NCI-H1930 (cell line): Measurements from ENCODE around the gene PITPNM2.

Experiments used
- DNase-seq, 2 experiments: peaks; one replicate each; lab custom pipeline; 2025; lab: John Stamatoyannopoulos, UW

PITPNM2 gene

DNA sequence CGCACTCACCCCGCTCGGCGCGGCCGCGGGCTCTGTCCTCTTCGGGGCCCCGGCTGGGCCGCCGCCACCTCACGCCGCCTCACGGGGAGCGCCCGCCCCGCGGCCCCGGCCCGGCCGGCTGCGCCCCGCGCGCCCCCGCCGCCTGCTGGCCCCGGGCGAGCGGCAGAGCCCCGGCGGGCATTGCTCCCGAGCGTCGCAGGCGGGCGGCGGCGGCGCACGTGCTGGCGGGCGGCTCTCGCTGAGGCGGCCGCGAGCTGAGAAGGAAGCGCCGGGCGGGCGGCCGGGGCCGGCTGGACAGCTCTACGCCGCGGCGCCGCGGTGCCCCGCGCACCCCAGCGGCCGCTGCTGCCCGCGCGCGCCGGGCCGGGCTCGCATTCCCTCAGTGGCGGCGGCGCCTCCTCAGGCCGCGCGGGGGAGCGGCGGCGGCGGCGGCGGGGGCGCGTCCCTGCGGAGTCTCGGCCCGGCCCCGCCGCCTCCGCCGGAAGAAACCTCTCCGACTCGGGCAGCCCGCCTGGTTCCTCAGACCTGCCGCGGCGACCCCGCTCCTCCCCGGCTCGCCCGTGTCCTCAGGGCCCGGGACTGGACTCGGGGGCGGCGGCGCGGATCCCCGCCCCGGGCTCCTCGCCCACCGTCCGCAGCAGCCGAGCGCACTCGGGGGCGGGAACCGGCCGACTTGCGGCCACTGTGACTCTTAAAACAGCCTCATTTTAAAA is at the start of gene PITPNM2:
PITPNM2 (minus strand) TSS at position 347 of the 713 bp plus-strand sequence. CDS start 116,500 bp downstream, outside the sequence.
- DNase-seq, result peak; percentile 43 to 64

- DNase-seq, result no peak
These were observed 49.5 kb upstream of the PITPNM2 start for GRCh38 chr12:123200414-123200813.

DNA sequence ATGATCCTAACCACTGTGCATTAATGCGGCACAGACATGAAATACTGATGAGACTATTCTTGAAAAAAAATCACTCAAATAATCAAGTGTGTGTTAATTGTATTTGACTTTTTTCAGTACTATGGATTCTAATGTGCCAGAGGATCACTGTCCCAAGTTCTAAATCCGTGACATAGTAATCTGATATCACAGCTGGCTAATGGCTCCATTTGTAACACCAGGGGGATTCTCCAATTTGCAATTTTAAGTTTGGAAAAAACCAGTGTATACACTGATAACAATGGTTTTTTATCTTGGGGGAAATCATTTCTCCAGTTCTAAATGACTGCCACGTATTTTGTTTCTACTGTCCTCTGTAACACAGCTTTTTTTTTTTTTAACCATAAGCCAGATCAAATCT is 49.0 kb upstream of the PITPNM2 start:
- peak in 1 of 2 experiments; percentile 14 for DNase-seq

GRCh38 chr12:123187637-123188036 is 36.7 kb upstream of the PITPNM2 start:
- DNase-seq, result no peak

DNA sequence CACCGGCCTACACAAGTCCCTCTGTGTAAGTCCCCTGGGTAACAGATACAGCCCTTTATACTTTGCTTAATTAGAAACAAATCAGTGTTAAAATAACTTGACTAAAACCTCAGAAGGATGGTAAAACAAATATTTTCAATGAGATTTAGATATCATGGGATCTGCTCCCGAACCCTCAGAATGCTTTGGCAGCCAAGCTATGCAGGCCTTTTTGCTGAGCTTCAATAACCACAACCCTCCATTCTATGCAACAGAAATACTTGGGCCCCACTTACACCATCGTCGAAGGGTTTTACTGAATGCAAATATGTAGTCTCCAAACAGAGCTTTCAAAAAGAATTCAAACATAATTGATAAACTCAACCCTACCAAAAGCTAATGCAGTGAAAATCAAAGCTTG is 29.3 kb upstream of the PITPNM2 start:
- no peak for DNase-seq

DNA sequence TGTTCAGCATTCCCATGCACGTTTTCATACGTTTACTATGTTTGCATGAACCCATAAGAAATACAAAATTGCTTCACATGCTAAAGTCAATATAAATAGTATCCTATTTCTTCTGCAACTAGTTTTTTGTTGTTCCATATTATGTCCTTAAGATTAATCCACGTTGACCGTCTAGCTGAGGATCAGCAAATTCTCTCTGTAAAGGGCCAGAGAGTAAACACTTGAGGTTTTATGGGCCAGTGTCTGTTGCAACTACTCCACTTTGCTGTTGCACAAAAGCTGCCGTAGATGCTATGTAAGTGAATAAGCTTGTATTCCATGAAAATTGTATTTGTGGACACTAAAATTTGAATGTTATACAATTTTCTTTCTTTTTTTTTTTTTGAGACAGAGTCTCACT is 21.1 kb upstream of the PITPNM2 start:
- DNase-seq, result no peak

GRCh38 chr12:123167329-123167728 is 16.4 kb upstream of the PITPNM2 start:
- DNase-seq, result no peak

GRCh38 chr12:123165537-123165936 is 14.6 kb upstream of the PITPNM2 start:
- DNase-seq, result no peak

DNA sequence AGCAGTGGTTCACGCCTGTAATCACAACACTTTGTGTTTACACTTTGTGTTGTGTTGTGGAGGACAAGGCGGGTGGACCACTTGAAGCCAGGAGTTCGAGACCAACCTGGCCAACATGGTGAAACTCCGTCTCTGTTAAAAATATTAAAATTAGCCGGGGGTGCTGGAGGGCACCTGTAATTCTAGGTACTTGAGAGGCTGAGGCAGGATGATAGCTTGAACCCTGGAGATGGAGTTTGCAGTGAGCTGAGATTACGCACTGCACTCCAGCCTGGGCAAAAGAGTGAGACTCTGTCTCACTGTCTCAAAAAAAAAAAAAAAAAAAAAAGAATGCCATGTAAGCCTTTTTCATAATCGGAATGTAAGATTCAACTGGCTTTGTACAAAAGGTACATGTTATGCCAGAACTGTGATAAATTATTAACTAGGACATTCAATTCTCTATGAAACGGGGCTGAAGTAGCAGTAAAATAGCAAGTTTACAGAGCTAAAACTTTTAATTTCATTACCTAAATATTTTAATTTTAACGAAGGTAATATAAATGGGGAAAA is 13.9 kb upstream of the PITPNM2 start:
- DNase-seq, result no peak

DNA sequence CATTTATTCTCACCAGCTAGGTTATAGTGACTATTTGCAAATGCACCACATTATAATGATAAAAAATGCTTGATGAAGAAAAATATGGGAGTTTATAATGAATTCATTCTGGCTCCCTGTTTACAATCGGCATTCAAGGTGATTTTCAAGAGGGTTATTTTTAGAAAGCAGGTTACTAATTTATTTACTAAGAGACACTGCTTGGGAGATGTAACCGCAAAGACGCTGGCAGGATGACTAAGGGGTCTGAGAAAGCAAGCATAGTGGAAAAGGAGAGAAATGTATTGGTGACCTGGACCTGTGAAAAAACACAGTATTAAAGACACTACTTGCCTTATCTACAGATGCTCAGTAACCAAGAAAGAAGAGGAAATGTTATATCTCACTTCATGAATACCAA is 13.3 kb upstream of the PITPNM2 start:
- no peak for DNase-seq

- DNase-seq, result no peak
These were observed 12.3 kb upstream of the PITPNM2 start for GRCh38 chr12:123163227-123163626.

DNA sequence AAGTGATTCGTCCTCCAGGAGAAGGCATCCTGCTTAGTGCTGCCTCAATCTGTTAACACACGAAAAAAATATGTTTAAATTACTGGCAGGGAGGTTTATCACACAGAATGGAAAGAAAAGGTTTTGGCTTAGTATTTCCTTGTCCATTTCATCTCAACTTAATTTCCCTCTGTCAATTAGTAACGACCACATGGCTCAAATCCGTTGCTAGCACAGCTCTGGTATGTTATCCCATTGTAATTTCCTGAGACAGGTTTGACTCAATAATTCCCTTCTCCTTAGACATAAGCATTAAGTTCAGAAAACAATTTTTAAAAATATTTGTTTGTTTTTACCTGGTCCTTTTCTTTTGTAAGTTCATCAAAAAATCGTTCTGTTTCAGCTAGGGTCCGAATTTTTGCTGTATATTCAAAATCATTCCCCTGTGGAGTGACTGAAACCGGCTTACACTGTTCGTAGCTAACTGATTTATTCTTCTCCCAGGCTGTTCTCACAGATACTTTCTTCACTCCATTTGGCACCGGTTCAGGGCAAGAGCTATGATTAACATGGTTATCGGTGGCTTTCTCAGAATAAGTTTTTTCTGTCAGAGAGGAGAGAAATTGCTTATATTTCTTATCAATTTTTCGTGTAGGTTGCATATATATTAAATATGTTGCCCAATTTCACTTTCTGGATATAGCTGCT is 10.1 kb upstream of the PITPNM2 start:
- no peak for DNase-seq

DNA sequence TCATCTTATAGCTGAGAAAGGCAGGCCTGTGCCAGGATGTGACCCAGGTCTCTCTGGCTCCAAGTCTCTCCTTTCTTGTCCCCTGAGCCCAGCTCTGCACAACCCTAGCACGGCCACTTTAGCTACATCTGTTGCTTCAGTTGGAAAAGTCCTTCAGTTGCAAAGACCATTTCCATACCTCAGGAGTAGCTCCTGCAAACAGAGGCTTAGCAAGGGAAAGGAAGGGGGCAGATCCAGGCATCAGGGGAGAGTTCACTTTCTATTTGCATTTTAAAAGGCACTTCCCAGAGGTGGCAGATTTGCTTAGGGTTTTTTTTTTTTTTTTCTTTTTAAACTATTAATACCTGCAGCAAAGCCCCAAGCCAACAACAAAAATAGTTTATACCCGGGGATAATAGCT is 3.0 kb upstream of the PITPNM2 start:
- DNase-seq, result no peak

GRCh38 chr12:123152833-123153232 is 1.9 kb upstream of the PITPNM2 start:
- DNase-seq, result no peak

DNA sequence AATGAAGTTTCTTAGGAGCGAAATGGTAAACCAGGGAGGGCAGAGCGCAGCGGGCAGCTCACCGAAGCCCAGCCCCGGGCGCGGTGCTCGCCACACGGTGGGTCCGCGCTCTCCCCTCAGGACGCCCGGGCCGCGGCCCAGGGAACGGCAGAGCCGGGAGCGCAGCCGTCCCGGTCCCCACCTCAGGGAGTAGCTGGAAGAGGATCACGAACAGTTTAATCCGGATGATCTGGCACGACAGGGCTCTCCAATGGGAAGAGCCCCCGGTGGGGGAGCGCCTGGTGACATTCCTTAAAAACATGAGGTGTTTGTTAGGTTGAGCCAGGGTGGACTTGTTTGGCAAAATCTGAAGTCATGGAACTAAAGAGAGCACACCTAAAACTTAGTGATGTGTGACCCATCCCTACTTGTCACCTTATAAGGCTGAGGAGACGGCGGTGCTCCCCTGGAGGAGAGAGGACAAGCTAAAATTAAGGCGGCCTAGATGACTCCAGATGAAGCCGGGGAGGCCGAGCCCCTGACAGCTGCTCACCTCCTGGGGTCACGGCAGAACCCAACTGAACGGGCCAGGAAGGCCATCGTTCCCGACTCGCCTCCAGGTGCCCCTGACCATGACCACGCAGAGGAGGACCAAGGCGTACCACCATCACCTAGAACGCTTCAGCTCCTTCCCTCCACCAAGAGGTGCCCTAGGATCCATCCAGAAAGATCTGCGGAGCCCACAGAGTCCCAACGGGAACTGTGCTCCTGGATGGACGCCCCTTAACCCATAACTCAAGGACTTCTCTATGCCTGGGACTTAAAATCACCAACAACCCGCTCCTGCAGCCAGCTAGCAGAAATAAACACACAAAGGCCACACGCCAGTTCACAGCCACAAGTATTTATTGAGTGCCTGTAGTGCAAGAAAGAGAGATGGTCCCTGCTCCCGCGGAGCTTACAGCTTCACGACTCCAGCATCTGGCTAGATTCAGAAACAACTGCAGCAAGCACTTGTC is 866 bp upstream of the PITPNM2 start:
- DNase-seq, result no peak

GRCh38 chr12:123150275-123150743 is 581 bp downstream of the PITPNM2 start:
- DNase-seq, result no peak

- no peak for DNase-seq
These were observed 1.2 kb downstream of the PITPNM2 start for GRCh38 chr12:123149501-123150274.

- no peak for DNase-seq
These were observed 1.8 kb downstream of the PITPNM2 start for GRCh38 chr12:123149088-123149487.

DNA sequence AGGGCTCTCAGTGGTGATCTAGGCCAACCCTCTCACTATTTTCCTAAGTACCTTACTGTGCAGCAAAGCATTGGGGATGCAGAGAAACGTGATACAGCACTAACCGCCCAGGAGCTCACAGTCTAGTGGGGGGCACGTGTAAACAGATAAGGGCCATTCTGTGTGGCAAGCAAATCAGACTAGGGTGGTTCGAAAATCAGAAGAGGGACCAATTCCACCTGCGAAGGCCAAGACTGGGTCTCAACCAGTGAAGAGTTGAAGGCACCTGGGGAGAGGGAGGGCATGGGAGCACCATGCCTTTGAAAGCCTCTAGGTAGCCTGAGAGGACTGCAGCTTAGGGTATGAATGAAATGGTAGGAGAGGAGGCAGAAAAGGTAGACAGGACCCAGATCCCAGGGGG is 2.2 kb downstream of the PITPNM2 start:
- DNase-seq, result no peak

- no peak for DNase-seq
These were observed 2.7 kb downstream of the PITPNM2 start for GRCh38 chr12:123148223-123148622.

DNA sequence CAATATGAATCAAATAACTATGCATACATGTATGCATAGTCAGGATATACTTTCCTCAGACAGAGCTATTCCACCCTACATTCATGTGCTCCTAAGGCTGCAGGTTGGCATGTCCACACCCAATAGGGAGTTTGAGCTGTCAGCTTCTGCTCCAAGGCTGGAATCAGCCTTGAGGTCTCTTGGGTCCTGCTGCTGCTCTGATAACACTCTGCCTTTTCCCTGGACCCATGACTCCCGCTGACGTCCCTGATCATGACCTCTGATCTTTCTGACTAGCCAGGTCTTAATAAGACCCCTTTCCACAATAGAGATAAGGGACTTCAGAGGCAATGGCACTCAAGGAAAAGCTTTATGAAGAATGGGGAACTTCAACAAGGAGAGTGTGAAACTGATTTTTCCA is 5.7 kb downstream of the PITPNM2 start:
- DNase-seq, result no peak
